Tibial nerve (tissue), 4 donors: Measurements from ENCODE around the gene MAML3.

Experiments
- EP300 ChIP-seq, 2 donors: sonication (generic); formaldehyde crosslinking; IDR thresholded peaks; one replicate each; pipeline ENCODE4 v1.6.1; 2017; ENCODE audit warnings: antibody characterized with exemption in 2 of 2, mild to moderate bottlenecking in 1 of 2
- POLR2A ChIP-seq, 2 donors: fragments of 450-650 bp; IDR thresholded peaks; one replicate each; pipeline ENCODE4 v1.6.1; 2017; ENCODE audit warnings: antibody characterized with exemption in 2 of 2, mild to moderate bottlenecking in 2 of 2, moderate library complexity in 2 of 2
- TF ChIP-seq, protein P1 (sequence below), 5 experiments: fragments of 200-600 bp in 3 of 5; fragments of 450-650 bp in 2 of 5; sonication (generic) in 3 of 5; IDR thresholded peaks; one replicate each; pipeline ENCODE4 v1.5.1; 2016 to 2019; ENCODE audit warnings: antibody characterized with exemption in 5 of 5, mild to moderate bottlenecking in 3 of 5, moderate library complexity in 2 of 5

DNA sequence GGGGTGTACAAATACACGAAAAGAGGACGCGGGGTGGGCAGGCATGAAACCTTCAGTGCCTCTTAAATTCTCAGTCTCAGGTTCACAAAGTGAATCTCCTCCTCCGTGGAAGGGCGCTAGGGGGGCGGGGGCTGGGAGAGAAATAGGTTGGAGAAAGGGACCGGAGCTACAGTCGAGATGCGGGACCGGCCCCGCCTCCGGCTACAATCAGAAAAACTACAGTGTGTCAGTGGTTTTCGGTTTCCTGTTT is 3.4 kb downstream of the MAML3 start:
- TF ChIP-seq POLR2A (IDR thresholded peaks at IDR 0.05) (no peak), EP300 (IDR thresholded peaks at IDR 0.05) (peak in 1 of 2 donors; percentile 82)
- TF ChIP-seq, protein P1, sequence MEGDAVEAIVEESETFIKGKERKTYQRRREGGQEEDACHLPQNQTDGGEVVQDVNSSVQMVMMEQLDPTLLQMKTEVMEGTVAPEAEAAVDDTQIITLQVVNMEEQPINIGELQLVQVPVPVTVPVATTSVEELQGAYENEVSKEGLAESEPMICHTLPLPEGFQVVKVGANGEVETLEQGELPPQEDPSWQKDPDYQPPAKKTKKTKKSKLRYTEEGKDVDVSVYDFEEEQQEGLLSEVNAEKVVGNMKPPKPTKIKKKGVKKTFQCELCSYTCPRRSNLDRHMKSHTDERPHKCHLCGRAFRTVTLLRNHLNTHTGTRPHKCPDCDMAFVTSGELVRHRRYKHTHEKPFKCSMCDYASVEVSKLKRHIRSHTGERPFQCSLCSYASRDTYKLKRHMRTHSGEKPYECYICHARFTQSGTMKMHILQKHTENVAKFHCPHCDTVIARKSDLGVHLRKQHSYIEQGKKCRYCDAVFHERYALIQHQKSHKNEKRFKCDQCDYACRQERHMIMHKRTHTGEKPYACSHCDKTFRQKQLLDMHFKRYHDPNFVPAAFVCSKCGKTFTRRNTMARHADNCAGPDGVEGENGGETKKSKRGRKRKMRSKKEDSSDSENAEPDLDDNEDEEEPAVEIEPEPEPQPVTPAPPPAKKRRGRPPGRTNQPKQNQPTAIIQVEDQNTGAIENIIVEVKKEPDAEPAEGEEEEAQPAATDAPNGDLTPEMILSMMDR (IDR thresholded peaks at IDR 0.05): no peak
